ENCODE results near the gene SHISAL1. TPM values are rescaled to one million over a fixed set of nuclear protein-coding genes. Genes with fewer than 3 reads are reported as not detected.

The SHISAL1 gene
- total RNA-seq, 1 donor from 2014 or later = 6.5 TPM

DNA sequence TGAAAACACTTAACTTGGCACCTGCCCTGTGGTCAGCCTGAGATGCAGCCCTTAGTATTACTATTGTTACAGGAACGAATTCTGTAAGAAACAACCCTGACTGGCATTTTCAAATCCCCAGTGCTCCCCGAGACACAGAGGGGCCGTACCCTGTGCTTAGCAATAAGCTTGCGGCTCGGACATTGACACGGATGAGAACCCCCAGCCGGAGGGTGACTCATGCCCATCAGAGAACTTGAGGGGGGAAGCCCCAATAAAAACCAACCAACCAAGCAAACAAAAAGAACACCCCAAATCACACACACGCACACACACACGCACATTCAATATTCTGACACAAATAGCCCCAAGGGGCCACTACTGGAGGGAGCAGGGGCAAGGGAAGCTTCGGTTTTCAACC lies 63.8 kb downstream of the SHISAL1 start:
- Mint-ChIP-seq H3K9me3 (ENCODE audit: unreplicated experiment) (peaks cover 11% of the 10 kb centered on the region), H3K27me3 (ENCODE audit: unreplicated experiment) (peaks cover 4% of the 10 kb centered on the region), H3K4me3 (ENCODE audit: unreplicated experiment) (no peak overlapping the region), H3K4me1 (ENCODE audit: unreplicated experiment) (no peaks in the 10 kb centered on the region), H3K27ac (ENCODE audit: unreplicated experiment) (no peak overlapping the region), H3K36me3 (ENCODE audit: low read depth, unreplicated experiment) (peaks cover 32% of the 10 kb centered on the region)
- no peak for TF ChIP-seq CTCF (IDR thresholded peaks at IDR 0.05; ENCODE audit: unreplicated experiment)
- DNase-seq (ENCODE audit: low spot score) = no peak

- no peak for TF ChIP-seq CTCF (IDR thresholded peaks at IDR 0.05; ENCODE audit: unreplicated experiment)
- H3K27me3 Mint-ChIP-seq (ENCODE audit: unreplicated experiment) = peaks cover 4% of the 10 kb centered on the region
These were observed 64.5 kb downstream of the SHISAL1 start for GRCh38 chr22:44247923-44248892.

DNA sequence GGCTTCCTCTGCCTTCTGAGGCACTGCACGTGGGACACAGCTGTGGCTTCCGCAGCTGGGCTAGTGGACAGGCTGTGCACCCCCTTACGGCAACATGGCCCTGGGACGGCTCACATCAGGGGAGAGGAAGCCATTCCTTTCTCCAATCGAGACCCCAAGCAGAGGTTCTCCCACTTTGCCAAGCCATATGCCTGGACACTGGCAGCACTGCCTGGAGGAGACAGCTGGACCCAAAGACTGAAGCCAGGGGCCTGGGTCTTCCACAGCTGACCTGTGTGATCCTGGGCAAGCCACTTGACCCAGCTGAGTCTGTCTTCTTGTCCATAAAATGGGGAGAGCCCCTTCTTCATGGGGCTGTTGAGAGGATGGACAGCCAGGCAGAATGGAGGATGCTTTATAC lies 65.4 kb downstream of the SHISAL1 start:
- no peak for TF ChIP-seq CTCF (IDR thresholded peaks at IDR 0.05; ENCODE audit: unreplicated experiment)
- H3K27me3 Mint-ChIP-seq (ENCODE audit: unreplicated experiment) = peaks cover 4% of the 10 kb centered on the region
- no peaks in the 10 kb centered on the region for H3K4me1 Mint-ChIP-seq (ENCODE audit: unreplicated experiment)
- H3K9me3 Mint-ChIP-seq (ENCODE audit: unreplicated experiment) = peaks cover 11% of the 10 kb centered on the region
- no peak overlapping the region for H3K27ac Mint-ChIP-seq (ENCODE audit: unreplicated experiment)
- H3K4me3 Mint-ChIP-seq (ENCODE audit: unreplicated experiment) = no peak overlapping the region
- peaks cover 32% of the 10 kb centered on the region for H3K36me3 Mint-ChIP-seq (ENCODE audit: low read depth, unreplicated experiment)
- DNase-seq (ENCODE audit: low spot score) = no peak

More at GRCh38 chr22:44247923-44248892, 64.5 kb downstream of the SHISAL1 start:
- Mint-ChIP-seq H3K4me3 (ENCODE audit: unreplicated experiment) (no peak overlapping the region), H3K36me3 (ENCODE audit: low read depth, unreplicated experiment) (peaks cover 32% of the 10 kb centered on the region), H3K4me1 (ENCODE audit: unreplicated experiment) (no peaks in the 10 kb centered on the region), H3K27ac (ENCODE audit: unreplicated experiment) (no peak overlapping the region), H3K9me3 (ENCODE audit: unreplicated experiment) (peaks cover 11% of the 10 kb centered on the region)
- DNase-seq (ENCODE audit: low spot score) = no peak

GRCh38 chr22:44246615-44247326 lies 66.0 kb downstream of the SHISAL1 start:
- no peaks in the 10 kb centered on the region for H3K4me1 Mint-ChIP-seq (ENCODE audit: unreplicated experiment)
- H3K27me3 Mint-ChIP-seq (ENCODE audit: unreplicated experiment) = peaks cover 4% of the 10 kb centered on the region
- H3K4me3 Mint-ChIP-seq (ENCODE audit: unreplicated experiment) = no peak overlapping the region
- H3K9me3 Mint-ChIP-seq (ENCODE audit: unreplicated experiment) = peaks cover 11% of the 10 kb centered on the region
- H3K36me3 Mint-ChIP-seq (ENCODE audit: low read depth, unreplicated experiment) = peaks cover 32% of the 10 kb centered on the region
- TF ChIP-seq CTCF (IDR thresholded peaks at IDR 0.05; ENCODE audit: unreplicated experiment) = no peak
- DNase-seq (ENCODE audit: low spot score) = no peak
- no peak overlapping the region for H3K27ac Mint-ChIP-seq (ENCODE audit: unreplicated experiment)

Measured in endothelial cell (in vitro differentiated cells).